Cardiac fibroblast (primary cell): Measurements from ENCODE around the gene ANHX.

ENCODE experiments used
- DNase-seq, 2 donors: peaks; one replicate each; pipeline versions ENCODE4 v3.0.0 to v3.0.0-alpha.2; 2010; ENCODE audit warnings: low read depth in 2 of 2
- H3K4me3 ChIP-seq, 2 donors: replicated peaks in 1 of 2; 1 replicate in 1 of 2; 2 replicates in 1 of 2; pipeline ENCODE4 v1.5.1; 2011; ENCODE audit warnings: low read depth in 2 of 2, low read length in 2 of 2, mild to moderate bottlenecking in 2 of 2, moderate library complexity in 1 of 2
- CTCF ChIP-seq: IDR thresholded peaks from one replicate; pipeline ENCODE4 v1.5.1; 2011; ENCODE audit warnings: low read depth, mild to moderate bottlenecking, low read length, inconsistent platforms

The ANHX gene

GRCh38 chr12:133203344-133204263 is 32.1 kb downstream of the ANHX start:
- no peak for TF ChIP-seq CTCF
- H3K4me3 ChIP-seq = no peak overlapping the region
- peak; percentile 11 to 14 for DNase-seq

DNA sequence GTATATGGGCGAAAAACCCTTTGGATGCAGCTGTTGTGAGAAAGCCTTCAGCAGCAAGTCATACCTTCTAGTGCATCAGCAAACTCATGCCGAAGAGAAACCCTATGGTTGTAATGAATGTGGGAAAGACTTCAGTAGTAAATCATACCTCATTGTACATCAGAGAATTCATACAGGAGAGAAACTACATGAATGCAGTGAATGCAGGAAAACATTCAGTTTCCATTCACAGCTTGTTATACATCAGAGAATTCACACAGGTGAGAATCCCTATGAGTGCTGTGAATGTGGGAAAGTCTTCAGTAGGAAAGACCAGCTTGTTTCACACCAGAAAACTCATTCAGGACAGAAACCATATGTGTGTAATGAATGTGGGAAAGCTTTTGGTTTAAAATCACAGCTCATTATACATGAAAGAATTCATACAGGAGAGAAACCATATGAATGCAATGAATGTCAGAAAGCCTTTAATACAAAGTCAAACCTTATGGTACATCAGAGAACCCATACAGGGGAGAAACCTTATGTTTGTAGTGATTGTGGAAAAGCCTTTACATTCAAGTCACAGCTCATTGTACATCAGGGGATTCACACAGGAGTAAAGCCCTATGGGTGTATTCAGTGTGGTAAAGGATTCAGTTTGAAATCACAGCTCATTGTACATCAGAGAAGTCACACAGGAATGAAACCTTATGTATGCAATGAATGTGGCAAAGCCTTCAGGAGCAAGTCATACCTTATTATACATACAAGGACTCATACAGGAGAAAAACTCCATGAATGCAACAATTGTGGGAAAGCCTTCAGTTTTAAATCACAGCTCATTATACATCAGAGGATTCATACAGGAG is 33.0 kb downstream of the ANHX start:
- no peak overlapping the region for H3K4me3 ChIP-seq
- no peak for TF ChIP-seq CTCF
- peak in 1 of 2 donors; percentile 39 for DNase-seq

GRCh38 chr12:133201888-133202287 is 33.8 kb downstream of the ANHX start:
- DNase-seq = no peak
- H3K4me3 ChIP-seq = no peak overlapping the region
- TF ChIP-seq CTCF = no peak

GRCh38 chr12:133192847-133193246 is 42.8 kb downstream of the ANHX start:
- no peak for TF ChIP-seq CTCF
- H3K4me3 ChIP-seq = no peak overlapping the region
- no peak for DNase-seq

- TF ChIP-seq CTCF = no peak
- DNase-seq = no peak
- no peak overlapping the region for H3K4me3 ChIP-seq
Measured at GRCh38 chr12:133190176-133190575, 45.5 kb downstream of the ANHX start.

GRCh38 chr12:133181238-133181959 is 54.3 kb downstream of the ANHX start, which contains the start of gene ZNF268:
Gene ZNF268, plus strand, starts transcription at chr12:133181495. Its CDS starts 503 bp downstream, at chr12:133181998.
- peak; percentile 95 to 96 for DNase-seq
- H3K4me3 ChIP-seq = peak within 1 kb of the TSS; percentile 95 to 96
- TF ChIP-seq CTCF = peak; percentile 80
